CD4-positive, alpha-beta T cell treated with Interleukin-4 for 1 hour (primary cell): ENCODE measurements around the gene SPHK1.
A peak's percentile ranks its signal among the peaks of the same experiment; 100 is the strongest.

Experiments
- DNase-seq, 2 donors: peaks; one replicate each; pipeline ENCODE4 v3.0.0-alpha.2; 2020 to 2022

SPHK1 gene

GRCh38 chr17:76408037-76408849 is 23.8 kb downstream of the SPHK1 start:
- peak; percentile 69 to 74 for DNase-seq

- DNase-seq = no peak
Observed at GRCh38 chr17:76410328-76410965, 26.0 kb downstream of the SPHK1 start.

GRCh38 chr17:76411247-76411646 is 26.8 kb downstream of the SPHK1 start:
- DNase-seq = no peak

- DNase-seq = no peak
Observed at GRCh38 chr17:76414334-76415295, 30.2 kb downstream of the SPHK1 start.

GRCh38 chr17:76415786-76416185 is 31.4 kb downstream of the SPHK1 start:
- no peak for DNase-seq

- no peak for DNase-seq
Observed at GRCh38 chr17:76416457-76416856, 32.0 kb downstream of the SPHK1 start.

- DNase-seq = no peak
Observed at GRCh38 chr17:76416899-76417298, 32.5 kb downstream of the SPHK1 start.

GRCh38 chr17:76417499-76418143 is 33.2 kb downstream of the SPHK1 start:
- no peak for DNase-seq

GRCh38 chr17:76419576-76420260 is 35.3 kb downstream of the SPHK1 start:
- DNase-seq = no peak

- DNase-seq = no peak
Observed at GRCh38 chr17:76420356-76421043, 36.1 kb downstream of the SPHK1 start.

- DNase-seq = no peak
Observed at GRCh38 chr17:76421044-76421407, 36.6 kb downstream of the SPHK1 start.

- no peak for DNase-seq
Observed at GRCh38 chr17:76422406-76422805, 38.0 kb downstream of the SPHK1 start.

GRCh38 chr17:76422860-76423259 is 38.5 kb downstream of the SPHK1 start:
- no peak for DNase-seq

GRCh38 chr17:76426853-76427252 is 42.4 kb downstream of the SPHK1 start:
- DNase-seq = no peak

GRCh38 chr17:76427501-76428231 is 43.3 kb downstream of the SPHK1 start:
- DNase-seq = peak in 1 of 2 donors; percentile 31

- no peak for DNase-seq
Observed at GRCh38 chr17:76428511-76428910, 44.1 kb downstream of the SPHK1 start.

- DNase-seq = no peak
Observed at GRCh38 chr17:76431509-76431908, 47.1 kb downstream of the SPHK1 start.

GRCh38 chr17:76432004-76432403 is 47.6 kb downstream of the SPHK1 start:
- no peak for DNase-seq

- DNase-seq = peak in 1 of 2 donors; percentile 17
Observed at GRCh38 chr17:76432712-76433336, 48.4 kb downstream of the SPHK1 start.

GRCh38 chr17:76433693-76434092 is 49.3 kb downstream of the SPHK1 start:
- DNase-seq = no peak
